ENCODE data around the gene SPAG16.

The SPAG16 gene

GRCh38 chr2:213275265-213275664, 9.0 kb upstream of the SPAG16 start:
- TF ChIP-seq POLR2AphosphoS5 (IDR thresholded peaks at IDR 0.05; ENCODE audit: low read depth, low read length) (no peak), FOXP2 (optimal IDR thresholded peaks at IDR 0.05; ENCODE audit: borderline replicate concordance, extremely low read depth, extremely low read length, insufficient read depth) (no peak), TAF1 (IDR thresholded peaks at IDR 0.05; ENCODE audit: borderline replicate concordance, insufficient read depth, low read length) (no peak), SIN3A (IDR thresholded peaks at IDR 0.05; ENCODE audit: borderline replicate concordance, insufficient read depth, low read length) (no peak), REST (IDR thresholded peaks at IDR 0.05; ENCODE audit: insufficient read depth in 1 of 2, low read depth in 2 of 2, low read length in 2 of 2) (no peak)

GRCh38 chr2:213279116-213279620, 5.1 kb upstream of the SPAG16 start:
- TF ChIP-seq POLR2AphosphoS5 (IDR thresholded peaks at IDR 0.05; ENCODE audit: low read depth, low read length) (no peak), REST (IDR thresholded peaks at IDR 0.05; ENCODE audit: insufficient read depth in 1 of 2, low read depth in 2 of 2, low read length in 2 of 2) (no peak), FOXP2 (optimal IDR thresholded peaks at IDR 0.05; ENCODE audit: borderline replicate concordance, extremely low read depth, extremely low read length, insufficient read depth) (no peak), SIN3A (IDR thresholded peaks at IDR 0.05; ENCODE audit: borderline replicate concordance, insufficient read depth, low read length) (no peak), TAF1 (IDR thresholded peaks at IDR 0.05; ENCODE audit: borderline replicate concordance, insufficient read depth, low read length) (no peak)

GRCh38 chr2:213279971-213280370, 4.3 kb upstream of the SPAG16 start:
- TF ChIP-seq FOXP2 (optimal IDR thresholded peaks at IDR 0.05; ENCODE audit: borderline replicate concordance, extremely low read depth, extremely low read length, insufficient read depth) (no peak), POLR2AphosphoS5 (IDR thresholded peaks at IDR 0.05; ENCODE audit: low read depth, low read length) (no peak), TAF1 (IDR thresholded peaks at IDR 0.05; ENCODE audit: borderline replicate concordance, insufficient read depth, low read length) (no peak), REST (IDR thresholded peaks at IDR 0.05; ENCODE audit: insufficient read depth in 1 of 2, low read depth in 2 of 2, low read length in 2 of 2) (no peak), SIN3A (IDR thresholded peaks at IDR 0.05; ENCODE audit: borderline replicate concordance, insufficient read depth, low read length) (no peak)

GRCh38 chr2:213281156-213281555, 3.1 kb upstream of the SPAG16 start:
- TF ChIP-seq TAF1 (IDR thresholded peaks at IDR 0.05; ENCODE audit: borderline replicate concordance, insufficient read depth, low read length) = no peak
- no peak for TF ChIP-seq FOXP2 (optimal IDR thresholded peaks at IDR 0.05; ENCODE audit: borderline replicate concordance, extremely low read depth, extremely low read length, insufficient read depth)
- no peak for TF ChIP-seq SIN3A (IDR thresholded peaks at IDR 0.05; ENCODE audit: borderline replicate concordance, insufficient read depth, low read length)
- no peak for TF ChIP-seq POLR2AphosphoS5 (IDR thresholded peaks at IDR 0.05; ENCODE audit: low read depth, low read length)
- no peak for TF ChIP-seq REST (IDR thresholded peaks at IDR 0.05; ENCODE audit: insufficient read depth in 1 of 2, low read depth in 2 of 2, low read length in 2 of 2)

- TF ChIP-seq POLR2AphosphoS5 (IDR thresholded peaks at IDR 0.05; ENCODE audit: low read depth, low read length) = no peak
- no peak for TF ChIP-seq REST (IDR thresholded peaks at IDR 0.05; ENCODE audit: insufficient read depth in 1 of 2, low read depth in 2 of 2, low read length in 2 of 2)
- no peak for TF ChIP-seq SIN3A (IDR thresholded peaks at IDR 0.05; ENCODE audit: borderline replicate concordance, insufficient read depth, low read length)
- TF ChIP-seq FOXP2 (optimal IDR thresholded peaks at IDR 0.05; ENCODE audit: borderline replicate concordance, extremely low read depth, extremely low read length, insufficient read depth) = no peak
- no peak for TF ChIP-seq TAF1 (IDR thresholded peaks at IDR 0.05; ENCODE audit: borderline replicate concordance, insufficient read depth, low read length)
Observed at GRCh38 chr2:213285404-213285803, 1.1 kb downstream of the SPAG16 start.
